HEK293 (cell line): ENCODE measurements around the gene EIF4EBP2.

Experiments used
- EGR2 ChIP-seq: fragments of 450-650 bp; formaldehyde crosslinking; IDR thresholded peaks from 2 replicates; pipeline ENCODE4 v1.5.1; 2016; ENCODE audit warnings: low read depth, missing biosample characterization, missing genetic modification characterization
- KLF8 ChIP-seq: fragments of 450-650 bp; formaldehyde crosslinking; IDR thresholded peaks from 2 replicates; pipeline ENCODE4 v1.5.1; 2016; ENCODE audit warnings: missing biosample characterization, missing genetic modification characterization
- MYNN ChIP-seq: fragments of 450-650 bp; formaldehyde crosslinking; IDR thresholded peaks from 2 replicates; pipeline ENCODE4 v1.5.1; 2016; ENCODE audit warnings: missing biosample characterization, missing genetic modification characterization, borderline replicate concordance
- PRDM4 ChIP-seq: fragments of 450-650 bp; formaldehyde crosslinking; IDR thresholded peaks from 2 replicates; pipeline ENCODE4 v1.5.1; 2017; ENCODE audit warnings: missing biosample characterization, missing genetic modification characterization
- SCRT1 ChIP-seq: fragments of 450-650 bp; formaldehyde crosslinking; IDR thresholded peaks from 2 replicates; pipeline ENCODE4 v1.5.1; 2016; ENCODE audit warnings: missing biosample characterization, missing genetic modification characterization, borderline replicate concordance
- ZBTB1 ChIP-seq: fragments of 450-650 bp; formaldehyde crosslinking; IDR thresholded peaks from 2 replicates; pipeline ENCODE4 v1.5.1; 2016; ENCODE audit warnings: missing biosample characterization, missing genetic modification characterization
- ZBTB17 ChIP-seq: fragments of 450-650 bp; formaldehyde crosslinking; IDR thresholded peaks from 2 replicates; pipeline ENCODE4 v1.5.1; 2016; ENCODE audit warnings: missing biosample characterization, missing genetic modification characterization
- ZBTB7A ChIP-seq: fragments of 450-650 bp; formaldehyde crosslinking; IDR thresholded peaks from 2 replicates; pipeline ENCODE4 v1.5.1; 2016; ENCODE audit warnings: low read depth, missing biosample characterization, missing genetic modification characterization
- ZFHX2 ChIP-seq: fragments of 450-650 bp; formaldehyde crosslinking; conservative IDR thresholded peaks from 2 replicates; pipeline ENCODE4 v1.5.1; 2016; ENCODE audit warnings: missing biosample characterization, missing genetic modification characterization
- ZNF146 ChIP-seq: fragments of 450-650 bp; formaldehyde crosslinking; IDR thresholded peaks from 2 replicates; pipeline ENCODE4 v1.5.1; 2016; ENCODE audit warnings: missing biosample characterization, missing genetic modification characterization
- ZNF223 ChIP-seq: fragments of 450-650 bp; formaldehyde crosslinking; IDR thresholded peaks from 2 replicates; pipeline ENCODE4 v1.5.1; 2016; ENCODE audit warnings: missing biosample characterization, missing genetic modification characterization
- ZNF366 ChIP-seq: fragments of 450-650 bp; formaldehyde crosslinking; conservative IDR thresholded peaks from 2 replicates; pipeline ENCODE4 v1.5.1; 2016; ENCODE audit warnings: missing biosample characterization, missing genetic modification characterization
- ZNF423 ChIP-seq: fragments of 450-650 bp; formaldehyde crosslinking; IDR thresholded peaks from 2 replicates; pipeline ENCODE4 v1.5.1; 2016; ENCODE audit warnings: missing biosample characterization, missing genetic modification characterization
- ZNF473 ChIP-seq: fragments of 450-650 bp; formaldehyde crosslinking; IDR thresholded peaks from 2 replicates; pipeline ENCODE4 v1.5.1; 2017; ENCODE audit warnings: missing biosample characterization, missing genetic modification characterization
- ZNF530 ChIP-seq: fragments of 450-650 bp; formaldehyde crosslinking; IDR thresholded peaks from 2 replicates; pipeline ENCODE4 v1.5.1; 2016; ENCODE audit warnings: low read depth, missing biosample characterization, missing genetic modification characterization
- ZNF555 ChIP-seq: fragments of 450-650 bp; formaldehyde crosslinking; conservative IDR thresholded peaks from 2 replicates; pipeline ENCODE4 v1.5.1; 2017; ENCODE audit warnings: missing biosample characterization, mild to moderate bottlenecking, missing genetic modification characterization, inconsistent platforms
- ZNF692 ChIP-seq: fragments of 450-650 bp; formaldehyde crosslinking; IDR thresholded peaks from 2 replicates; pipeline ENCODE4 v1.5.1; 2016; ENCODE audit warnings: missing biosample characterization, missing genetic modification characterization
- ZNF777 ChIP-seq: fragments of 450-650 bp; formaldehyde crosslinking; IDR thresholded peaks from 2 replicates; pipeline ENCODE4 v1.5.1; 2017; ENCODE audit warnings: missing biosample characterization, missing genetic modification characterization, borderline replicate concordance
- ZNF843 ChIP-seq: fragments of 450-650 bp; formaldehyde crosslinking; IDR thresholded peaks from 2 replicates; pipeline ENCODE4 v1.5.1; 2016; ENCODE audit warnings: missing biosample characterization, missing genetic modification characterization
- ZSCAN30 ChIP-seq: fragments of 450-650 bp; IDR thresholded peaks from 2 replicates; pipeline ENCODE4 v1.5.1; 2018; ENCODE audit warnings: missing biosample characterization, mild to moderate bottlenecking, missing genetic modification characterization, moderate library complexity
- TF ChIP-seq, protein P1 (sequence below): fragments of 450-650 bp; formaldehyde crosslinking; IDR thresholded peaks from 2 replicates; pipeline ENCODE4 v1.5.1; 2016; ENCODE audit warnings: missing biosample characterization, missing genetic modification characterization

EIF4EBP2 gene

DNA sequence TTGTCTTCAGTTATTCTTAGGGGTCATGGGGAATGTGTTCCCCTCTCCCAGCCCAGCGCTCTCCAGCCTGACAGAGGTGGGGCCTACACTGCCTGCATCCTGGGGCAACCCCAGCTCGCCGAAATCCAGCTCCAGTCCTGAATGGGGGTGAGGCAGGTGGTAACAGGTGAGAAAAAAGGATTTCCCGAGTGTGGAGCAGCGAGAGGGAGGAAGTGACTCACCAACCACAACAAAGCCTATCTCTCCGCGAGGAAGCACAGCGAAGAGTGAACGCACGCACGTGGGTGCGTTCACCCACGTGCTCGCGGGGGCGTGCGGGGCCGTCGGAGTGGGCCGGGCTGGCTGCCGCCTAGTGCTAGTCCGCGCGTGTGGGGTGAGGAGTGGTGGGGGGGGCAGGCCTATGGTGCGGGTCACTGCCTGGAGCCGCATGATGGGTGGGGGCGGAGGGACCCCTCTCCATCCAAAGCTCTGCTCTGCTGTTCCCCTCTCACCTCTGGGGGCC lies 73.8 kb downstream of the EIF4EBP2 start (continued):
- TF ChIP-seq ZNF146 (tag by site-specific recombination) (no peak), ZBTB17 (tag by site-specific recombination) (no peak), ZBTB7A (tag by site-specific recombination) (peak; percentile 38; the same call in 1 of the 2 replicates), MYNN (no peak), ZFHX2 (tag by site-specific recombination) (peak; percentile 100), ZNF366 (tag by site-specific recombination) (peak; percentile 68), PRDM4 (tag by site-specific recombination) (no peak), KLF8 (tag by site-specific recombination) (peak; percentile 14; the same call in 1 of the 2 replicates), ZNF843 (tag by site-specific recombination) (no peak), ZNF555 (tag by site-specific recombination) (no peak), ZNF473 (tag by site-specific recombination) (no peak), ZBTB1 (tag by site-specific recombination) (peak; percentile 87), ZNF223 (tag by site-specific recombination) (no peak), ZNF777 (tag by site-specific recombination) (peak; percentile 76; the same call in 1 of the 2 replicates), SCRT1 (peak; percentile 80; the same call in 1 of the 2 replicates), ZNF692 (tag by site-specific recombination) (peak; percentile 54), EGR2 (peak; percentile 99), ZSCAN30 (no peak), ZNF530 (tag by site-specific recombination) (no peak), ZNF423 (tag by site-specific recombination) (no peak)
- TF ChIP-seq, protein P1, sequence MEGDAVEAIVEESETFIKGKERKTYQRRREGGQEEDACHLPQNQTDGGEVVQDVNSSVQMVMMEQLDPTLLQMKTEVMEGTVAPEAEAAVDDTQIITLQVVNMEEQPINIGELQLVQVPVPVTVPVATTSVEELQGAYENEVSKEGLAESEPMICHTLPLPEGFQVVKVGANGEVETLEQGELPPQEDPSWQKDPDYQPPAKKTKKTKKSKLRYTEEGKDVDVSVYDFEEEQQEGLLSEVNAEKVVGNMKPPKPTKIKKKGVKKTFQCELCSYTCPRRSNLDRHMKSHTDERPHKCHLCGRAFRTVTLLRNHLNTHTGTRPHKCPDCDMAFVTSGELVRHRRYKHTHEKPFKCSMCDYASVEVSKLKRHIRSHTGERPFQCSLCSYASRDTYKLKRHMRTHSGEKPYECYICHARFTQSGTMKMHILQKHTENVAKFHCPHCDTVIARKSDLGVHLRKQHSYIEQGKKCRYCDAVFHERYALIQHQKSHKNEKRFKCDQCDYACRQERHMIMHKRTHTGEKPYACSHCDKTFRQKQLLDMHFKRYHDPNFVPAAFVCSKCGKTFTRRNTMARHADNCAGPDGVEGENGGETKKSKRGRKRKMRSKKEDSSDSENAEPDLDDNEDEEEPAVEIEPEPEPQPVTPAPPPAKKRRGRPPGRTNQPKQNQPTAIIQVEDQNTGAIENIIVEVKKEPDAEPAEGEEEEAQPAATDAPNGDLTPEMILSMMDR: no peak
